A673 (cell line): ENCODE measurements around the gene SLBP. TPM values are rescaled to one million over a fixed set of nuclear protein-coding genes. Genes with fewer than 3 reads are reported as not detected.
A peak's percentile ranks its signal among the peaks of the same experiment; 100 is the strongest.

Experiments
- BruUV-seq: library from RNA; stranded (reverse); fragments of 400-500 nt; replicated peaks from 2 replicates; lab custom pipeline; 2021; lab: Mats Ljungman, UMichigan
- CTCF ChIA-PET: fragments of 300-600 bp; sonication (Branson Sonifier 250); formaldehyde crosslinking; loops from one replicate; lab custom pipeline; 2022; ENCODE audit warnings: antibody characterized with exemption; lab: Charles Lee
- POLR2A ChIA-PET: fragments of 300-600 bp; sonication (Branson Sonifier 250); formaldehyde crosslinking; loops from one replicate; lab custom pipeline; 2022; ENCODE audit warnings: antibody characterized with exemption; ENCODE audit not compliant: low non-redundant PET; lab: Charles Lee
- DNase-seq: peaks from one replicate; pipeline ENCODE4 v3.0.0-alpha.2; 2015; ENCODE audit warnings: low spot score
- H3K27ac ChIP-seq: fragments of 200-600 bp; sonication (generic); 2 replicates; pipeline ENCODE4 v1.5.1; 2016; ENCODE audit warnings: mixed run types, low read depth, mild to moderate bottlenecking, mixed read lengths, antibody characterized with exemption, low read length; ENCODE audit not compliant: poor library complexity, severe bottlenecking
- H3K27me3 ChIP-seq: fragments of 200-600 bp; sonication (generic); replicated peaks from 2 replicates; pipeline ENCODE4 v1.6.1; 2017; ENCODE audit warnings: mixed run types, low read depth, mild to moderate bottlenecking, mixed read lengths, antibody characterized with exemption, low read length; ENCODE audit not compliant: insufficient read depth, poor library complexity
- H3K36me3 ChIP-seq: fragments of 200-600 bp; sonication (generic); 2 replicates; pipeline ENCODE4 v1.6.1; 2016; ENCODE audit warnings: mixed run types, mild to moderate bottlenecking, mixed read lengths, antibody characterized with exemption, low read length; ENCODE audit not compliant: insufficient read depth, poor library complexity, severe bottlenecking
- H3K4me1 ChIP-seq: fragments of 200-600 bp; sonication (generic); 2 replicates; pipeline ENCODE4 v1.6.1; 2017; ENCODE audit warnings: mixed run types, mild to moderate bottlenecking, mixed read lengths, antibody characterized with exemption, low read length; ENCODE audit not compliant: insufficient read depth, poor library complexity, severe bottlenecking
- H3K4me3 ChIP-seq: fragments of 200-600 bp; sonication (generic); 2 replicates; pipeline ENCODE4 v1.5.1; 2016; ENCODE audit warnings: low read depth, mixed run types, mild to moderate bottlenecking, mixed read lengths, low read length; ENCODE audit not compliant: poor library complexity, severe bottlenecking
- H3K9me3 ChIP-seq: fragments of 200-600 bp; sonication (generic); 2 replicates; pipeline ENCODE4 v1.6.1; 2016; ENCODE audit warnings: mixed run types, low read depth, mild to moderate bottlenecking, mixed read lengths, antibody characterized with exemption, low read length; ENCODE audit not compliant: poor library complexity, severe bottlenecking
- CTCF ChIP-seq: fragments of 300-800, 200-600 bp; sonication (generic); conservative IDR thresholded peaks from 2 replicates; pipeline ENCODE4 v1.5.1; 2017; ENCODE audit warnings: low read depth, mild to moderate bottlenecking, antibody characterized with exemption, low read length, moderate library complexity, mixed read lengths
- EZH2 ChIP-seq: fragments of 200-600 bp; sonication (generic); IDR thresholded peaks from 2 replicates; pipeline ENCODE4 v1.6.1; 2017; ENCODE audit warnings: borderline replicate concordance, low read depth, mild to moderate bottlenecking, mixed read lengths, antibody characterized with exemption, low read length; ENCODE audit not compliant: poor library complexity, severe bottlenecking
- intact Hi-C: fragments of 100-400 bp; cut with micrococcal nuclease; formaldehyde crosslinking; loops from one replicate; pipeline ENCODE4 v1.10.0; 2022; ENCODE audit not compliant: unreplicated experiment
- total RNA-seq: library from RNA; stranded (reverse); gene quantifications from 2 replicates; pipeline ENCODE4 v1.2.3, GENCODE V29; 2021

The SLBP gene
- total RNA-seq, 1 experiment from 2014 or later = 85.5 TPM

- Histone ChIP-seq H3K27me3 (no peaks in the 10 kb centered on the region), H3K4me1 (no peaks in the 10 kb centered on the region), H3K36me3 (peaks cover 23% of the 10 kb centered on the region), H3K27ac (no peak overlapping the region), H3K4me3 (no peak overlapping the region), H3K9me3 (no peaks in the 10 kb centered on the region)
- intact Hi-C loops = loop anchor here (1.0 to 5.0 kb wide), 4 partner anchors 63 to 440 kb away; no protein-coding TSS in a partner anchor
- BruUV-seq = no TSS peak
- no peak for DNase-seq
- TF ChIP-seq EZH2 (no peak), CTCF (no peak)
- ChIA-PET POLR2A (interaction anchor here (0.6 kb wide), 2 partner anchors 65 to 86 kb away, joined by 5 to 24 read pairs; no protein-coding TSS in a partner anchor), CTCF (interaction anchor here (0.6 kb wide), 1 partner anchor 26 kb away, joined by 7 read pairs; the partner anchor contains the start of gene TMEM129)
These were observed 34.9 kb upstream of the SLBP start for GRCh38 chr4:1746919-1747602.

- Histone ChIP-seq H3K9me3 (no peaks in the 10 kb centered on the region), H3K4me1 (no peaks in the 10 kb centered on the region), H3K27ac (no peak overlapping the region), H3K27me3 (no peaks in the 10 kb centered on the region), H3K4me3 (no peak overlapping the region), H3K36me3 (peaks cover 31% of the 10 kb centered on the region)
- TF ChIP-seq EZH2 (no peak), CTCF (peak; percentile 92)
- no TSS peak for BruUV-seq
- ChIA-PET POLR2A (interaction anchor here (0.6 kb wide), 1 partner anchor 86 kb away, joined by 5 read pairs; no protein-coding TSS in a partner anchor), CTCF (interaction anchor here (0.6 kb wide), 1 partner anchor 26 kb away, joined by 7 read pairs; the partner anchor contains the start of gene TMEM129)
- DNase-seq = peak; percentile 83
- intact Hi-C loops = loop anchor here (1.0 to 5.0 kb wide), 4 partner anchors 64 to 441 kb away; no protein-coding TSS in a partner anchor
These were observed 34.2 kb upstream of the SLBP start for GRCh38 chr4:1746265-1746691.

GRCh38 chr4:1745697-1746096 lies 33.6 kb upstream of the SLBP start:
- POLR2A ChIA-PET = no interaction called here
- Histone ChIP-seq H3K36me3 (peaks cover 37% of the 10 kb centered on the region), H3K4me3 (no peak overlapping the region), H3K27ac (no peak overlapping the region), H3K9me3 (no peaks in the 10 kb centered on the region), H3K4me1 (no peaks in the 10 kb centered on the region), H3K27me3 (no peaks in the 10 kb centered on the region)
- intact Hi-C loops = loop anchor here (1.0 to 5.0 kb wide), 4 partner anchors 65 to 442 kb away; no protein-coding TSS in a partner anchor
- no peak for DNase-seq
- no TSS peak for BruUV-seq
- CTCF ChIA-PET = no interaction called here
- no peak for TF ChIP-seq CTCF
- no peak for TF ChIP-seq EZH2
